Gastroesophageal sphincter (tissue), 3 donors: ENCODE measurements around the gene CCDC106.

Experiments used
- POLR2AphosphoS5 ChIP-seq: sonication (generic); formaldehyde crosslinking; IDR thresholded peaks from one replicate; pipeline ENCODE4 v1.6.1; 2017; ENCODE audit warnings: antibody characterized with exemption
- TF ChIP-seq, protein P1 (sequence below), 4 experiments: fragments of 200-600 bp in 2 of 4; fragments of 450-650 bp in 2 of 4; sonication (generic) in 1 of 4; IDR thresholded peaks; one replicate each; pipeline ENCODE4 v1.5.1; 2017 to 2019; ENCODE audit warnings: antibody characterized with exemption in 4 of 4, mild to moderate bottlenecking in 2 of 4, moderate library complexity in 2 of 4

GRCh38 chr19:55690769-55691545, 42.9 kb downstream of the CCDC106 start:
- no peak for TF ChIP-seq POLR2AphosphoS5
- TF ChIP-seq, protein P1, sequence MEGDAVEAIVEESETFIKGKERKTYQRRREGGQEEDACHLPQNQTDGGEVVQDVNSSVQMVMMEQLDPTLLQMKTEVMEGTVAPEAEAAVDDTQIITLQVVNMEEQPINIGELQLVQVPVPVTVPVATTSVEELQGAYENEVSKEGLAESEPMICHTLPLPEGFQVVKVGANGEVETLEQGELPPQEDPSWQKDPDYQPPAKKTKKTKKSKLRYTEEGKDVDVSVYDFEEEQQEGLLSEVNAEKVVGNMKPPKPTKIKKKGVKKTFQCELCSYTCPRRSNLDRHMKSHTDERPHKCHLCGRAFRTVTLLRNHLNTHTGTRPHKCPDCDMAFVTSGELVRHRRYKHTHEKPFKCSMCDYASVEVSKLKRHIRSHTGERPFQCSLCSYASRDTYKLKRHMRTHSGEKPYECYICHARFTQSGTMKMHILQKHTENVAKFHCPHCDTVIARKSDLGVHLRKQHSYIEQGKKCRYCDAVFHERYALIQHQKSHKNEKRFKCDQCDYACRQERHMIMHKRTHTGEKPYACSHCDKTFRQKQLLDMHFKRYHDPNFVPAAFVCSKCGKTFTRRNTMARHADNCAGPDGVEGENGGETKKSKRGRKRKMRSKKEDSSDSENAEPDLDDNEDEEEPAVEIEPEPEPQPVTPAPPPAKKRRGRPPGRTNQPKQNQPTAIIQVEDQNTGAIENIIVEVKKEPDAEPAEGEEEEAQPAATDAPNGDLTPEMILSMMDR (IDR thresholded peaks at IDR 0.05), result no peak
